ENCODE results near the gene PDZD4.

The PDZD4 gene

GRCh38 chrX:153782871-153783270 is 47.5 kb downstream of the PDZD4 start:
- Histone ChIP-seq H3K4me1 (ENCODE audit: insufficient read depth, low read length) (no peaks in the 10 kb centered on the region), H3K36me3 (ENCODE audit: insufficient read depth, low read length) (no peaks in the 10 kb centered on the region), H3K9me3 (ENCODE audit: control insufficient read depth, insufficient read depth, low read length) (no peaks in the 10 kb centered on the region), H3K9ac (ENCODE audit: low read depth, low read length) (no peak overlapping the region)

GRCh38 chrX:153782313-153782712 is 48.0 kb downstream of the PDZD4 start:
- no peaks in the 10 kb centered on the region for H3K9me3 ChIP-seq (ENCODE audit: control insufficient read depth, insufficient read depth, low read length)
- no peaks in the 10 kb centered on the region for H3K4me1 ChIP-seq (ENCODE audit: insufficient read depth, low read length)
- no peak overlapping the region for H3K9ac ChIP-seq (ENCODE audit: low read depth, low read length)
- no peaks in the 10 kb centered on the region for H3K36me3 ChIP-seq (ENCODE audit: insufficient read depth, low read length)

DNA sequence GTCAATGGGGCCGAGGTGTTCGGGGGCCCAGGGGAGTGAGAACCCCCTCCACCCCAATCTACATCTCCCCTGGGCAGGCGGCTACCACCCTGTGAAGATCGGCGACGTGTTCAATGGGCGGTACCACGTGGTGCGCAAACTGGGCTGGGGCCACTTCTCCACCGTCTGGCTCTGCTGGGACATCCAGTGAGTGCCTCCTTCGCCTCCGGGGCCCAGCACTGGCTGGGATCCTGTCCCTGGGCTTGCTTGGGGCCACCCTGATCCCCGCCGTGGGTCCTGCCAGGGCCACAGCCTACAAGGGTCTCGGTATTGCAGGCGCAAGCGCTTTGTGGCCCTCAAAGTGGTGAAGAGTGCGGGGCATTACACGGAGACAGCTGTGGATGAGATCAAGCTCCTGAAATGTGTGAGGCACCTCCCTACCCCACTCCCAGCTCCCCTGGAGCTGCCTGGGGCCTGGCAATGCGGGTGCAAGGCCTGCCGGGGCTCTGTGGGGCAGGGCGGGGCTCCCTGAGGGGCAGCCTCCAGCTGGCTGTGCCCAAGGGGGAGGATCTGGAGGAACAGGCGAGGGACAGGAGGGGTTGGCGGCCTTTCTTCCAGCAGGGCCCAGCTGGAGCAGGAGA is 48.8 kb downstream of the PDZD4 start:
- Histone ChIP-seq H3K9me3 (ENCODE audit: control insufficient read depth, insufficient read depth, low read length) (no peaks in the 10 kb centered on the region), H3K36me3 (ENCODE audit: insufficient read depth, low read length) (no peaks in the 10 kb centered on the region)

DNA sequence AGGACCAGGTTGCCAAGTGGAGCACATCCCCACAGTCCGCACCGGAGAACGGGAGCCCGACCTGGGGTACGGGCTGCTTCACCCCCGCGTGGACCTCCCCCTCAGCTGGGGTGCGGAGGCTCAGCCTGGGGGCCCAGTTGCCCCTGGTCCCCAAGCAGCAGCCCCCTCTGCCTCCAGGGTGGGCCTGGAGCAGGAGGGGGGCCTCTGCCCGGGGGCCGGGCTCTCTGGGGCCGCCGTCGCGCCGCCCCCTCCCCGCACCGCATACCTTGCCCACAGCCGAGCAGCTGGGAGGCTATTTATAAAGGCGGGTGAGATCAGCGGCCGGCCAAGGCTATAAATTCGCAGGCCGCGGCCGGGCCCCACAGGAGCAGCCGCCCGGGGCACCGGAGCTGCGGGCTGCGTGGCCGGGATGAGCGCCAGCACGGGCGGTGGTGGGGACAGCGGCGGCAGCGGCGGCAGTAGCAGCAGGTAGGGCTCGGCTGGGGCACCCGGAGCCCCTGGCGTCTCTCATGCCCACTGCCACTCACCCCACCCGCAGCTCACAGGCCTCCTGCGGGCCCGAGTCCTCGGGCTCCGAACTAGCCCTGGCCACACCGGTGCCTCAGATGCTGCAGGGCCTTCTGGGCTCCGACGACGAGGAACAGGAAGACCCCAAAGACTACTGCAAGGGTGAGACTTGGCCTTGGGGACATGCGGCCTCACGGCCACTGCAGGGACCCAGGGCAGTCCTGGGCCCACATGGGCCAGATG is 49.5 kb downstream of the PDZD4 start, which contains the start of gene SRPK3:
Gene SRPK3, plus strand, starts transcription at position 364 of the 750 bp plus-strand sequence. Its CDS starts 46 bp downstream, at position 410.
- Histone ChIP-seq H3K9me3 (ENCODE audit: control insufficient read depth, insufficient read depth, low read length) (no peaks in the 10 kb centered on the region), H3K4me1 (ENCODE audit: insufficient read depth, low read length) (no peaks in the 10 kb centered on the region), H3K9ac (ENCODE audit: low read depth, low read length) (no peak within 1 kb of the TSS), H3K36me3 (ENCODE audit: insufficient read depth, low read length) (no peaks in the 10 kb centered on the region)

More for the DNA sequence above, 48.8 kb downstream of the PDZD4 start:
- Histone ChIP-seq H3K9ac (ENCODE audit: low read depth, low read length) (no peak overlapping the region), H3K4me1 (ENCODE audit: insufficient read depth, low read length) (no peaks in the 10 kb centered on the region)

GRCh38 chrX:153779891-153780677 is 50.3 kb downstream of the PDZD4 start:
- H3K9ac ChIP-seq (ENCODE audit: low read depth, low read length) = no peak overlapping the region
- no peaks in the 10 kb centered on the region for H3K36me3 ChIP-seq (ENCODE audit: insufficient read depth, low read length)
- no peaks in the 10 kb centered on the region for H3K4me1 ChIP-seq (ENCODE audit: insufficient read depth, low read length)
- no peaks in the 10 kb centered on the region for H3K9me3 ChIP-seq (ENCODE audit: control insufficient read depth, insufficient read depth, low read length)

GRCh38 chrX:153778684-153779101 is 51.7 kb downstream of the PDZD4 start:
- Histone ChIP-seq H3K9me3 (ENCODE audit: control insufficient read depth, insufficient read depth, low read length) (no peaks in the 10 kb centered on the region), H3K9ac (ENCODE audit: low read depth, low read length) (no peak overlapping the region), H3K4me1 (ENCODE audit: insufficient read depth, low read length) (no peaks in the 10 kb centered on the region), H3K36me3 (ENCODE audit: insufficient read depth, low read length) (no peaks in the 10 kb centered on the region)

GRCh38 chrX:153778181-153778580 is 52.2 kb downstream of the PDZD4 start:
- H3K9ac ChIP-seq (ENCODE audit: low read depth, low read length) = no peak overlapping the region
- H3K9me3 ChIP-seq (ENCODE audit: control insufficient read depth, insufficient read depth, low read length) = no peaks in the 10 kb centered on the region
- H3K36me3 ChIP-seq (ENCODE audit: insufficient read depth, low read length) = no peaks in the 10 kb centered on the region
- no peaks in the 10 kb centered on the region for H3K4me1 ChIP-seq (ENCODE audit: insufficient read depth, low read length)

- Histone ChIP-seq H3K36me3 (ENCODE audit: insufficient read depth, low read length) (no peaks in the 10 kb centered on the region), H3K4me1 (ENCODE audit: insufficient read depth, low read length) (no peaks in the 10 kb centered on the region), H3K9ac (ENCODE audit: low read depth, low read length) (no peak overlapping the region), H3K9me3 (ENCODE audit: control insufficient read depth, insufficient read depth, low read length) (no peaks in the 10 kb centered on the region)
Observed at GRCh38 chrX:153777261-153778090, 52.9 kb downstream of the PDZD4 start.

- H3K4me1 ChIP-seq (ENCODE audit: insufficient read depth, low read length) = no peaks in the 10 kb centered on the region
- no peaks in the 10 kb centered on the region for H3K9me3 ChIP-seq (ENCODE audit: control insufficient read depth, insufficient read depth, low read length)
- no peaks in the 10 kb centered on the region for H3K36me3 ChIP-seq (ENCODE audit: insufficient read depth, low read length)
- H3K9ac ChIP-seq (ENCODE audit: low read depth, low read length) = no peak overlapping the region
Observed at GRCh38 chrX:153776611-153777045, 53.7 kb downstream of the PDZD4 start.

GRCh38 chrX:153776120-153776599 is 54.2 kb downstream of the PDZD4 start:
- H3K4me1 ChIP-seq (ENCODE audit: insufficient read depth, low read length) = no peaks in the 10 kb centered on the region
- no peaks in the 10 kb centered on the region for H3K9me3 ChIP-seq (ENCODE audit: control insufficient read depth, insufficient read depth, low read length)
- H3K9ac ChIP-seq (ENCODE audit: low read depth, low read length) = no peak overlapping the region
- H3K36me3 ChIP-seq (ENCODE audit: insufficient read depth, low read length) = no peaks in the 10 kb centered on the region

GRCh38 chrX:153775293-153776119 is 54.8 kb downstream of the PDZD4 start:
- Histone ChIP-seq H3K9ac (ENCODE audit: low read depth, low read length) (no peak overlapping the region), H3K36me3 (ENCODE audit: insufficient read depth, low read length) (no peaks in the 10 kb centered on the region), H3K9me3 (ENCODE audit: control insufficient read depth, insufficient read depth, low read length) (no peaks in the 10 kb centered on the region), H3K4me1 (ENCODE audit: insufficient read depth, low read length) (no peaks in the 10 kb centered on the region)

- H3K9me3 ChIP-seq (ENCODE audit: control insufficient read depth, insufficient read depth, low read length) = no peaks in the 10 kb centered on the region
- no peak overlapping the region for H3K9ac ChIP-seq (ENCODE audit: low read depth, low read length)
Observed at GRCh38 chrX:153774576-153775292, 55.6 kb downstream of the PDZD4 start.

More at GRCh38 chrX:153774576-153775292, 55.6 kb downstream of the PDZD4 start:
- H3K4me1 ChIP-seq (ENCODE audit: insufficient read depth, low read length) = no peaks in the 10 kb centered on the region
- H3K36me3 ChIP-seq (ENCODE audit: insufficient read depth, low read length) = no peaks in the 10 kb centered on the region

Data from ES-I3 (cell line).